Measurements from ENCODE around the gene INSYN1. TPM values are rescaled to one million over a fixed set of nuclear protein-coding genes. Genes with fewer than 3 reads are reported as not detected.

INSYN1 gene
- total and polyA plus RNA-seq, 10 of the 15 experiments (the other 5 are each of a cell fraction or from before 2014, with no cell fraction given) = not detected

DNA sequence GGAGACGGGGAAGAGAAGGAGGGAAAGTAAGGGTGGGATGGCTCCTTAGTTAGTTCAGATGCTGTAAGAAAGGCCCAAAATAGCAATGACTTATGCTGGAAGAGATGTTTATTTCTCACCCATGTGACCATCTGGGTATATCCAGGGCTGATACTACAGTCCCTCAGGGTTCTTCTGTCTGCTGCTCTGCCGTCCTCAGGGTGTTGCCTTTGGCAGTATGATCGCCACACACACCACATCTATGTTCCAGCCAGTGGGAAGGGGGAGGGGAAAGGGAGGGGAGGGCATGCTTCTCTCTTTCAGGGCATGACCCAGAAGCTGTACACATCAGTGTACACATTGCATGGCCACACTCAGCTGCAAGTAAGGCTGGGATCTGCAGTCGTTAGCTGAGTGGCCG lies 58.7 kb downstream of the INSYN1 start (continued):
- TF ChIP-seq ZNF24 (IDR thresholded peaks at IDR 0.05) = no peak
- TF ChIP-seq BRCA1 (IDR thresholded peaks at IDR 0.05; ENCODE audit: low read depth, low read length) = no peak
- no peak for TF ChIP-seq ZBTB4 (CRISPR knock-in tag; IDR thresholded peaks at IDR 0.05)
- TF ChIP-seq CBFB (IDR thresholded peaks at IDR 0.05; ENCODE audit: low read depth) = no peak

GRCh38 chr15:73691396-73691795 lies 61.8 kb downstream of the INSYN1 start:
- no peak for DNase-seq (ENCODE audit: low read depth, low spot score)
- POLR2A ChIA-PET = no interaction called here
- SMC1A ChIA-PET (ENCODE audit: uncharacterized antibody, unreplicated experiment) = interaction anchor here (1.0 kb wide), 1 partner anchor 55 kb away, joined by 5 read pairs; no protein-coding TSS in a partner anchor
- H4K20me1 ChIP-seq (ENCODE audit: control insufficient read depth, insufficient read depth) = no peaks in the 10 kb centered on the region
- H3K27me3 ChIP-seq (replicated peaks in 1 of 2; ENCODE audit: control insufficient read depth in 2 of 2, insufficient read depth in 2 of 2, low read length in 1 of 2) = no peaks in the 10 kb centered on the region; a peak in 2 of 4 replicates
- no peaks in the 10 kb centered on the region for H3K9me3 ChIP-seq (replicated peaks; ENCODE audit: control insufficient read depth, insufficient read depth, low read length)
- 36% methylated on average over 6 of the region's 6 CpGs for WGBS (ENCODE audit: insufficient coverage, insufficient replicate concordance, low lambda C conversion rate, missing lambda C conversion rate)
- no peak for ATAC-seq
- no peak for FAIRE-seq
- in situ Hi-C loops (cut with MboI) (loop anchor here (10.0 kb wide), 1 partner anchor 387 kb away; no protein-coding TSS in a partner anchor), intact Hi-C loops (cut with micrococcal nuclease; ENCODE audit: unreplicated experiment) (no loop called here)
- H3K4me2 ChIP-seq (ENCODE audit: control insufficient read depth, insufficient read depth) = no peak overlapping the region
- CTCF ChIA-PET = interaction anchor here (1.6 to 1.7 kb wide), 3 partner anchors 8 to 55 kb away, joined by 3 to 7 read pairs (median 6); no protein-coding TSS in a partner anchor
- H2AFZ ChIP-seq (ENCODE audit: control insufficient read depth, low read depth, low read length) = no peak overlapping the region
- H3K4me1 ChIP-seq (ENCODE audit: control insufficient read depth, insufficient read depth, low read length) = no peaks in the 10 kb centered on the region
- H3K36me3 ChIP-seq (ENCODE audit: control insufficient read depth in 2 of 2, insufficient read depth in 2 of 2, low read length in 1 of 2) = no peaks in the 10 kb centered on the region
- RAD21 ChIA-PET (ENCODE audit: unreplicated experiment) = no interaction called here
- BruUV-seq (replicated peaks) = no TSS peak
- no peak overlapping the region for H3K9ac ChIP-seq (ENCODE audit: control insufficient read depth, insufficient read depth, low read length)
- TF ChIP-seq ZBTB11 (CRISPR knock-in tag; IDR thresholded peaks at IDR 0.05) (no peak), GABPA (IDR thresholded peaks at IDR 0.05; ENCODE audit: low read depth) (no peak), SRF (IDR thresholded peaks at IDR 0.05; ENCODE audit: low read depth in 2 of 2, low read length in 2 of 2) (no peak), RAD21 (IDR thresholded peaks at IDR 0.05; ENCODE audit: insufficient read depth, low read depth, low read length) (no peak), BMI1 (IDR thresholded peaks at IDR 0.05; ENCODE audit: borderline replicate concordance) (no peak), FOXK2 (IDR thresholded peaks at IDR 0.05) (no peak), LARP7 (IDR thresholded peaks at IDR 0.05) (no peak), CHD1 (IDR thresholded peaks at IDR 0.05; ENCODE audit: low read depth, low read length) (no peak), TAF1 (IDR thresholded peaks at IDR 0.05; ENCODE audit: borderline replicate concordance, low read depth, low read length) (no peak)
- H3K27ac ChIP-seq (ENCODE audit: control insufficient read depth, insufficient read depth) = no peak overlapping the region
- H3K79me2 ChIP-seq (ENCODE audit: control insufficient read depth, insufficient read depth, low read length) = no peaks in the 10 kb centered on the region
- no peak overlapping the region for H3K4me3 ChIP-seq

Data from GM12878 (cell line).